ENCODE results near the gene LMCD1. TPM values are rescaled to one million over a fixed set of nuclear protein-coding genes. Genes with fewer than 3 reads are reported as not detected.

Gene LMCD1
- polyA plus RNA-seq, 1 of the 3 experiments (the other 2 are of a cell fraction) = 23.6 TPM

GRCh38 chr3:8524656-8525399, 23.2 kb downstream of the LMCD1 start (continued):
- TF ChIP-seq REST (IDR thresholded peaks at IDR 0.05; ENCODE audit: low read depth, low read length) (no peak), MEF2A (IDR thresholded peaks at IDR 0.05; ENCODE audit: borderline replicate concordance, low read depth) (no peak), CHD2 (IDR thresholded peaks at IDR 0.05; ENCODE audit: low read length, partially characterized antibody) (no peak), NFIC (IDR thresholded peaks at IDR 0.05; ENCODE audit: borderline replicate concordance) (no peak)

GRCh38 chr3:8525893-8526292, 24.3 kb downstream of the LMCD1 start:
- H3K9me2 ChIP-seq = no peaks in the 10 kb centered on the region
- ChIA-PET CTCF (no interaction called here), POLR2A (no interaction called here)
- WGBS (ENCODE audit: low lambda C conversion rate) = 79% methylated on average over 3 of the region's 3 CpGs
- no peaks in the 10 kb centered on the region for H4K20me1 ChIP-seq (ENCODE audit: insufficient read depth)
- no peaks in the 10 kb centered on the region for H3K79me2 ChIP-seq (ENCODE audit: insufficient read depth)
- no peak for DNase-seq
- H3K9me3 ChIP-seq = no peaks in the 10 kb centered on the region
- H3K9ac ChIP-seq = no peak overlapping the region
- H3K27me3 ChIP-seq (ENCODE audit: insufficient read depth) = no peaks in the 10 kb centered on the region
- H3K36me3 ChIP-seq (replicated peaks in 1 of 2; ENCODE audit: control insufficient read depth in 1 of 2, insufficient read depth in 2 of 2, low read length in 1 of 2) = peaks cover 0 to 10% of the 10 kb centered on the region in 2 experiments
- TF ChIP-seq MXI1 (IDR thresholded peaks at IDR 0.05; ENCODE audit: low read depth, low read length) (no peak), EP300 (IDR thresholded peaks at IDR 0.05; ENCODE audit: borderline replicate concordance in 1 of 2, low read depth in 1 of 2, low read length in 1 of 2) (no peak), SMC3 (IDR thresholded peaks at IDR 0.05; ENCODE audit: low read depth, low read length) (no peak), IRF3 (IDR thresholded peaks at IDR 0.05; ENCODE audit: low read depth, low read length) (no peak), CHD2 (IDR thresholded peaks at IDR 0.05; ENCODE audit: low read length, partially characterized antibody) (no peak), TAF1 (IDR thresholded peaks at IDR 0.05; ENCODE audit: borderline replicate concordance, low read depth, low read length) (no peak), PBX3 (IDR thresholded peaks at IDR 0.05) (no peak), CTCF (IDR thresholded peaks at IDR 0.05) (no peak), TEAD4 (IDR thresholded peaks at IDR 0.05; ENCODE audit: borderline replicate concordance, insufficient read depth) (no peak), YY1 (IDR thresholded peaks at IDR 0.05; ENCODE audit: low read depth) (no peak), ELF1 (IDR thresholded peaks at IDR 0.05) (no peak), GABPA (IDR thresholded peaks at IDR 0.05; ENCODE audit: low read depth) (no peak), FOSL2 (IDR thresholded peaks at IDR 0.05; ENCODE audit: borderline replicate concordance, low read depth) (no peak)
- no peak overlapping the region for H3K4me3 ChIP-seq (ENCODE audit: low read depth in 2 of 2, low read length in 1 of 2)
- no peak overlapping the region for H2AFZ ChIP-seq (ENCODE audit: low read depth)
- no peaks in the 10 kb centered on the region for H3F3A ChIP-seq (replicated peaks; ENCODE audit: insufficient read depth)
- peak overlapping the region in 1 of 2 experiments; percentile 25; a peak in 1 of 4 replicates for H3K27ac ChIP-seq (ENCODE audit: low read depth in 2 of 2, low read length in 1 of 2)
- no peak overlapping the region for H3K4me2 ChIP-seq
- H3K4me1 ChIP-seq (ENCODE audit: control insufficient read depth in 1 of 2, insufficient read depth in 2 of 2, low read depth in 1 of 2, low read length in 1 of 2) = peaks cover 7 to 32% of the 10 kb centered on the region in 2 experiments
